ENCODE measurements around the gene TIMP3.

TIMP3 gene

GRCh38 chr22:32823024-32823730 lies 21.7 kb downstream of the TIMP3 start:
- Histone ChIP-seq H3K4me1 (ENCODE audit: control insufficient read depth, insufficient read depth, low read length) (peaks cover 16% of the 10 kb centered on the region), H3K4me3 (ENCODE audit: low read depth, low read length) (no peak overlapping the region), H3K9ac (ENCODE audit: low read length) (no peak overlapping the region), H3K27me3 (ENCODE audit: control insufficient read depth, insufficient read depth, low read length) (no peaks in the 10 kb centered on the region), H3K27ac (ENCODE audit: low read depth, low read length) (no peak overlapping the region), H3K36me3 (ENCODE audit: control insufficient read depth, insufficient read depth, low read length) (no peaks in the 10 kb centered on the region), H3K9me3 (ENCODE audit: control insufficient read depth, insufficient read depth, low read depth, low read length) (no peaks in the 10 kb centered on the region)

- H3K27ac ChIP-seq (ENCODE audit: low read depth, low read length) = no peak overlapping the region
- no peaks in the 10 kb centered on the region for H3K9me3 ChIP-seq (ENCODE audit: control insufficient read depth, insufficient read depth, low read depth, low read length)
- H3K27me3 ChIP-seq (ENCODE audit: control insufficient read depth, insufficient read depth, low read length) = no peaks in the 10 kb centered on the region
- no peak overlapping the region for H3K4me3 ChIP-seq (ENCODE audit: low read depth, low read length)
- H3K4me1 ChIP-seq (ENCODE audit: control insufficient read depth, insufficient read depth, low read length) = peaks cover 3% of the 10 kb centered on the region; the same call in 1 of the 2 replicates
- H3K36me3 ChIP-seq (ENCODE audit: control insufficient read depth, insufficient read depth, low read length) = no peaks in the 10 kb centered on the region
- H3K9ac ChIP-seq (ENCODE audit: low read length) = no peak overlapping the region
These were observed 23.2 kb downstream of the TIMP3 start for GRCh38 chr22:32824531-32825312.

DNA sequence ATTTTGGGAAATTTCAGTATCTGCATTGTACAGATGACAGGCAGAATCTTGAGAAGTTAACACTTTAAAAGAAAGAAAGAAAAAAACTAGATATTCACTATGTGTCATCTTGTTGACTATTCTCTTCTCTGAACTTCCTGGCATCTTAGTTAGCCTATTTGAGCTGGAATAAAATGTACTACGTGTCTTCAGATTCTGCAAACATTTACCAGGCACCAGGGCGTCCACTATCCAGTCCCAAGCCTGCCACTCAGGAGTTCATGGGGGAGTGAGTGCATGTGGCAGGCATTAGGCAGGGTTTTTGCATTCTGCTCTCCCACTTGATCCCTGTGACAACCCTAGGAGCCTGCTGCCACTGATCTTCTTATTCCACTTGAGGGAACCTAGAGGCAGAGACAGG lies 25.0 kb downstream of the TIMP3 start:
- Histone ChIP-seq H3K9me3 (ENCODE audit: control insufficient read depth, insufficient read depth, low read depth, low read length) (no peaks in the 10 kb centered on the region), H3K36me3 (ENCODE audit: control insufficient read depth, insufficient read depth, low read length) (no peaks in the 10 kb centered on the region), H3K27me3 (ENCODE audit: control insufficient read depth, insufficient read depth, low read length) (no peaks in the 10 kb centered on the region), H3K9ac (ENCODE audit: low read length) (no peak overlapping the region), H3K4me3 (ENCODE audit: low read depth, low read length) (no peak overlapping the region), H3K4me1 (ENCODE audit: control insufficient read depth, insufficient read depth, low read length) (peaks cover 20% of the 10 kb centered on the region), H3K27ac (ENCODE audit: low read depth, low read length) (no peak overlapping the region)

GRCh38 chr22:32827049-32827602 lies 25.6 kb downstream of the TIMP3 start:
- Histone ChIP-seq H3K27me3 (ENCODE audit: control insufficient read depth, insufficient read depth, low read length) (no peaks in the 10 kb centered on the region), H3K4me1 (ENCODE audit: control insufficient read depth, insufficient read depth, low read length) (peaks cover 23% of the 10 kb centered on the region), H3K27ac (ENCODE audit: low read depth, low read length) (no peak overlapping the region), H3K4me3 (ENCODE audit: low read depth, low read length) (no peak overlapping the region), H3K9ac (ENCODE audit: low read length) (no peak overlapping the region), H3K36me3 (ENCODE audit: control insufficient read depth, insufficient read depth, low read length) (no peaks in the 10 kb centered on the region), H3K9me3 (ENCODE audit: control insufficient read depth, insufficient read depth, low read depth, low read length) (no peaks in the 10 kb centered on the region)

DNA sequence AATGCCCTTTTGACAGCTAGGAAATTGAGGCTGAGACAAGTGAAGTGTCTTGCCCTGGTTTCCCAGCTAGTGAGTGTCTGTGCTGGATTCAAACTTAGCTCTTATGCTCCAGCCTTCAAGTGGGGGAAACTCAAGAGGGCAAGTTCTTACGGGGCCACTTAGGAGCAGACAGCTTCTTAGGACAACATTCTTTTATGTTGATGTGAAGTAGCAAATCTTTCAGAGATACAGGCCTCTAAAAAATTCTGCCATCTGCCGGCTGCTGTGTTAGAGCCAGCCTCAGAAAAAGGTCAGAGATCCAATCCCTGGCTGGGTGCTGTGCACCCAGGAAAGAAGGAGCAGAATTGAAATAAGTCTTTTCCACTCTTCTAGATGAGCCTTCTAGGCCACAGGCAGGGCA lies 26.6 kb downstream of the TIMP3 start:
- Histone ChIP-seq H3K9ac (ENCODE audit: low read length) (no peak overlapping the region), H3K27me3 (ENCODE audit: control insufficient read depth, insufficient read depth, low read length) (no peaks in the 10 kb centered on the region), H3K36me3 (ENCODE audit: control insufficient read depth, insufficient read depth, low read length) (no peaks in the 10 kb centered on the region), H3K9me3 (ENCODE audit: control insufficient read depth, insufficient read depth, low read depth, low read length) (no peaks in the 10 kb centered on the region), H3K4me1 (ENCODE audit: control insufficient read depth, insufficient read depth, low read length) (peaks cover 23% of the 10 kb centered on the region), H3K4me3 (ENCODE audit: low read depth, low read length) (no peak overlapping the region), H3K27ac (ENCODE audit: low read depth, low read length) (no peak overlapping the region)

DNA sequence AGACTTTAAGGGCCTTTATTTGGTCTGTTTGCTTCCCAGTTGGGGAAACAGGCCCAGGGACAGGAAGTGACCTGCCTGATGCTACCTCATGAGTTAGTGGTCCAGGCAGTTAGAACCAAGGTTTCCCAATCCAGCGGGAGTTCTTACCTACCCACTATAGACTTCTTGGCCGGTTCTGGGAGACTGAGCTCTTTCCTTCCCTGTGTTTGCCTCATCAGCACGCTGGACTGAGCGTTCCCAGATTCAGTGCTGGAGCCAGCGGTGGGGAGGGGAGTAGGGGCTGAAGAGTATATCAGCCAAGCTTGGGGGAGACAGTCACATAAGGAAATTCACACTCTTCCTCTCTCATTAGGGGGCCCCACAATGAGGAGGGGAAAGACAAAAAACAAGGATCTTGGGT lies 27.1 kb downstream of the TIMP3 start:
- Histone ChIP-seq H3K27me3 (ENCODE audit: control insufficient read depth, insufficient read depth, low read length) (no peaks in the 10 kb centered on the region), H3K4me3 (ENCODE audit: low read depth, low read length) (no peak overlapping the region), H3K27ac (ENCODE audit: low read depth, low read length) (no peak overlapping the region), H3K9me3 (ENCODE audit: control insufficient read depth, insufficient read depth, low read depth, low read length) (no peaks in the 10 kb centered on the region), H3K9ac (ENCODE audit: low read length) (no peak overlapping the region), H3K36me3 (ENCODE audit: control insufficient read depth, insufficient read depth, low read length) (no peaks in the 10 kb centered on the region), H3K4me1 (ENCODE audit: control insufficient read depth, insufficient read depth, low read length) (peaks cover 23% of the 10 kb centered on the region)

DNA sequence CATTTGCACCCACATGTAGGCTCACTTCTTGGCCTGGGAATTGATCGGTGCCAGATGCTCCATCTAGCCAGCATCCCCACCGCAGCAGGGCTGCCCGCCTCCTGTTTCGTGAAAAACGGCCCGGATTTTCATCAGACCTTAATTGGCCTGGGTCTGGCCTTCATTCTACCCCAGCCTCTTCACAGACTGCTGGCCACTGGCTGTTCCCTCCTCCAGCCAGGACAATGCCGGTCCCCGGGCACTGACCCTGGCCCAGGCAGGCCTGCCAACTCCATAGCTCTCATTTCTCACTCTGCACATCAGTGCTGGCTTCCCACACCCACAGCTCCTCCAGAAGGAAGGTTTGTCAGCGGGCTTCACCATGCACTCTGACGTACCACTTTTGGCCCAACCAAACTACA lies 27.9 kb downstream of the TIMP3 start:
- Histone ChIP-seq H3K9me3 (ENCODE audit: control insufficient read depth, insufficient read depth, low read depth, low read length) (no peaks in the 10 kb centered on the region), H3K4me1 (ENCODE audit: control insufficient read depth, insufficient read depth, low read length) (peaks cover 23% of the 10 kb centered on the region), H3K27me3 (ENCODE audit: control insufficient read depth, insufficient read depth, low read length) (no peaks in the 10 kb centered on the region), H3K4me3 (ENCODE audit: low read depth, low read length) (no peak overlapping the region), H3K27ac (ENCODE audit: low read depth, low read length) (no peak overlapping the region), H3K9ac (ENCODE audit: low read length) (no peak overlapping the region), H3K36me3 (ENCODE audit: control insufficient read depth, insufficient read depth, low read length) (no peaks in the 10 kb centered on the region)

- no peaks in the 10 kb centered on the region for H3K9me3 ChIP-seq (ENCODE audit: control insufficient read depth, insufficient read depth, low read depth, low read length)
- no peak overlapping the region for H3K27ac ChIP-seq (ENCODE audit: low read depth, low read length)
- H3K27me3 ChIP-seq (ENCODE audit: control insufficient read depth, insufficient read depth, low read length) = no peaks in the 10 kb centered on the region
- H3K9ac ChIP-seq (ENCODE audit: low read length) = no peak overlapping the region
- H3K36me3 ChIP-seq (ENCODE audit: control insufficient read depth, insufficient read depth, low read length) = peaks cover 3% of the 10 kb centered on the region; the same call in 1 of the 2 replicates
- H3K4me1 ChIP-seq (ENCODE audit: control insufficient read depth, insufficient read depth, low read length) = peaks cover 23% of the 10 kb centered on the region
- H3K4me3 ChIP-seq (ENCODE audit: low read depth, low read length) = no peak overlapping the region
These were observed 29.0 kb downstream of the TIMP3 start for GRCh38 chr22:32830473-32830872.

GRCh38 chr22:32830957-32831356 lies 29.5 kb downstream of the TIMP3 start:
- Histone ChIP-seq H3K4me1 (ENCODE audit: control insufficient read depth, insufficient read depth, low read length) (peaks cover 23% of the 10 kb centered on the region), H3K36me3 (ENCODE audit: control insufficient read depth, insufficient read depth, low read length) (peaks cover 3% of the 10 kb centered on the region; the same call in 1 of the 2 replicates), H3K4me3 (ENCODE audit: low read depth, low read length) (no peak overlapping the region), H3K9ac (ENCODE audit: low read length) (no peak overlapping the region), H3K27ac (ENCODE audit: low read depth, low read length) (no peak overlapping the region), H3K9me3 (ENCODE audit: control insufficient read depth, insufficient read depth, low read depth, low read length) (no peaks in the 10 kb centered on the region), H3K27me3 (ENCODE audit: control insufficient read depth, insufficient read depth, low read length) (no peaks in the 10 kb centered on the region)

DNA sequence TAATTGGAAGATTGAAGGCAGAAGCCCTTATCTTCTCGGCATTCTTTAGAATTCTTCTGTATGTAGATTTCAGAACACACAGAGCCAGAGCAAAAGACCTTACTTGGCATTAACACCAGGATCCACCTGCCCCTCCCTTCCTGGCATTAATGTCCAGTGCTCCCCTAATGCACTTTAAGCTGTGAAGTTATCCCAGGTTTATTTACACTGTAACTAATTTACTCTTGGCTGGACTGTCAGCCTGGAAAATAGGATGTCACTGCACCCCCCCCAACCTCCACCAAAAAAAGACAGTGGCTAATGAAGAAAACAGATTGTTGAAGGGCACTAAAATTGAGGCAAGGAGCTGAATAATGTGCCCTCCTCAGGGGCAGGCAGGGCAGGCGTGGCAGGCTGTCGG lies 30.1 kb downstream of the TIMP3 start:
- no peaks in the 10 kb centered on the region for H3K9me3 ChIP-seq (ENCODE audit: control insufficient read depth, insufficient read depth, low read depth, low read length)
- no peak overlapping the region for H3K9ac ChIP-seq (ENCODE audit: low read length)
- no peak overlapping the region for H3K4me3 ChIP-seq (ENCODE audit: low read depth, low read length)
- H3K27ac ChIP-seq (ENCODE audit: low read depth, low read length) = no peak overlapping the region
- peaks cover 23% of the 10 kb centered on the region for H3K4me1 ChIP-seq (ENCODE audit: control insufficient read depth, insufficient read depth, low read length)
- H3K36me3 ChIP-seq (ENCODE audit: control insufficient read depth, insufficient read depth, low read length) = peaks cover 3% of the 10 kb centered on the region; the same call in 1 of the 2 replicates
- H3K27me3 ChIP-seq (ENCODE audit: control insufficient read depth, insufficient read depth, low read length) = no peaks in the 10 kb centered on the region

GRCh38 chr22:32832174-32832573 lies 30.7 kb downstream of the TIMP3 start:
- peaks cover 23% of the 10 kb centered on the region for H3K4me1 ChIP-seq (ENCODE audit: control insufficient read depth, insufficient read depth, low read length)
- H3K4me3 ChIP-seq (ENCODE audit: low read depth, low read length) = no peak overlapping the region
- H3K9me3 ChIP-seq (ENCODE audit: control insufficient read depth, insufficient read depth, low read depth, low read length) = no peaks in the 10 kb centered on the region
- H3K9ac ChIP-seq (ENCODE audit: low read length) = no peak overlapping the region
- peaks cover 3% of the 10 kb centered on the region; the same call in 1 of the 2 replicates for H3K36me3 ChIP-seq (ENCODE audit: control insufficient read depth, insufficient read depth, low read length)
- no peaks in the 10 kb centered on the region for H3K27me3 ChIP-seq (ENCODE audit: control insufficient read depth, insufficient read depth, low read length)
- no peak overlapping the region for H3K27ac ChIP-seq (ENCODE audit: low read depth, low read length)
